Glutamatergic neuron (in vitro differentiated cells): ENCODE results near the gene SECISBP2L. TPM values are rescaled to one million over a fixed set of nuclear protein-coding genes. Genes with fewer than 3 reads are reported as not detected.
"Not testable (repeated sequence)": the region's sequence is repeated elsewhere in the genome, so short reads cannot be mapped to it uniquely, and the experiment has no call there.

Experiments used
- DNase-seq: peaks from one replicate; pipeline ENCODE4 v3.0.0; 2022
- H3K27ac Mint-ChIP-seq: one replicate; pipeline ENCODE4 v1.8.0; 2020; ENCODE audit warnings: mild to moderate bottlenecking, mixed read lengths, inconsistent platforms; ENCODE audit not compliant: unreplicated experiment
- H3K27me3 Mint-ChIP-seq: one replicate; pipeline ENCODE4 v1.8.0; 2020; ENCODE audit warnings: mild to moderate bottlenecking, moderate library complexity, mixed read lengths, inconsistent platforms; ENCODE audit not compliant: unreplicated experiment
- H3K36me3 Mint-ChIP-seq: one replicate; pipeline ENCODE4 v1.8.0; 2020; ENCODE audit warnings: mild to moderate bottlenecking, mixed read lengths, inconsistent platforms; ENCODE audit not compliant: unreplicated experiment
- H3K4me1 Mint-ChIP-seq: one replicate; pipeline ENCODE4 v1.8.0; 2020; ENCODE audit warnings: mild to moderate bottlenecking, low read depth, mixed read lengths, inconsistent platforms; ENCODE audit not compliant: unreplicated experiment
- H3K4me3 Mint-ChIP-seq: one replicate; pipeline ENCODE4 v1.8.0; 2020; ENCODE audit warnings: mild to moderate bottlenecking, mixed read lengths, inconsistent platforms; ENCODE audit not compliant: unreplicated experiment
- H3K9me3 Mint-ChIP-seq: one replicate; pipeline ENCODE4 v1.8.0; 2020; ENCODE audit warnings: mild to moderate bottlenecking, moderate library complexity, mixed read lengths, inconsistent platforms; ENCODE audit not compliant: unreplicated experiment
- total RNA-seq: library from RNA; stranded (reverse); fragmentation: NEBNext Ultra II Directional; extraction: Animal tissue kit (Norgen Biotek cat#: 25700); gene quantifications from one replicate; pipeline ENCODE4 v1.2.1, GENCODE V29; 2021; ENCODE audit not compliant: unreplicated experiment
- TF ChIP-seq, protein P1 (sequence below): fragments of 200-600 bp; sonication (generic); IDR thresholded peaks from one replicate; pipeline ENCODE4 v1.5.0; 2021; ENCODE audit not compliant: partially characterized antibody, unreplicated experiment

Gene SECISBP2L
- total RNA-seq, 1 donor from 2014 or later, result 60.2 TPM

DNA sequence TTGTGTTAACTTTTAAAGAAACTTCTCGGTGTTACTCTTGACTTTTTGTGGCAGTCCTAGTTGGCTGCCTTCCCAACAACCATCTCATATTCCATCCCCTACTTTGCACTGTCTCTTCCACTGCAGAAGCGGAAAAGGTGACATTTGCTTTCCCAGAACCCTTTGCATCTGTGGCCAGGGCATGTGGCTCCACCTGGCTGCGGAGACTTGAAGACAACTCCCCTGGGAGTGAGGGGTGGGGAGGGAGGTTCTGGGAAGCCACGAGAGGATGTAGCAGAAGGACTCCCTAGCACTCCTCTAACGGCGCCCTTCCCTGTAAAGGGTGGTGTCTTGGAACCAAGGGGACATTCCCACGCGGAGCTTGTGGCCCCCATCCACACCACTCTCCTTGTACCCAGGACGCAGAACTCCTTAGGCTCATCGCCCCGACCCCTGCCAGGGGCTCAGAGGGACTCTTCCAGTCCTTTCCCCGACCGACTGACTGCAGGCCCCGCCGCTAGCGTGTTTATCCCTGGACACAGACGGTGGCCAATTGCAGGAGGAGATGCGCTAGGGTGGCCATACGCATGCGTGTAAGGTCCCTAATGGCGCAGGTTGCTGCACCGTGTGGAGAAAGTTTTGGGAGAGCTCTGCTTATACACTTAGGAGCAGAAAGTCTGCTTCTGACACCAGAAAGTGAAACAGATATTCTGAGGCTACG is 33.2 kb upstream of the SECISBP2L start:
- H3K36me3 Mint-ChIP-seq, result no peaks in the 10 kb centered on the region
- no peak overlapping the region for H3K4me3 Mint-ChIP-seq
- TF ChIP-seq, protein P1, sequence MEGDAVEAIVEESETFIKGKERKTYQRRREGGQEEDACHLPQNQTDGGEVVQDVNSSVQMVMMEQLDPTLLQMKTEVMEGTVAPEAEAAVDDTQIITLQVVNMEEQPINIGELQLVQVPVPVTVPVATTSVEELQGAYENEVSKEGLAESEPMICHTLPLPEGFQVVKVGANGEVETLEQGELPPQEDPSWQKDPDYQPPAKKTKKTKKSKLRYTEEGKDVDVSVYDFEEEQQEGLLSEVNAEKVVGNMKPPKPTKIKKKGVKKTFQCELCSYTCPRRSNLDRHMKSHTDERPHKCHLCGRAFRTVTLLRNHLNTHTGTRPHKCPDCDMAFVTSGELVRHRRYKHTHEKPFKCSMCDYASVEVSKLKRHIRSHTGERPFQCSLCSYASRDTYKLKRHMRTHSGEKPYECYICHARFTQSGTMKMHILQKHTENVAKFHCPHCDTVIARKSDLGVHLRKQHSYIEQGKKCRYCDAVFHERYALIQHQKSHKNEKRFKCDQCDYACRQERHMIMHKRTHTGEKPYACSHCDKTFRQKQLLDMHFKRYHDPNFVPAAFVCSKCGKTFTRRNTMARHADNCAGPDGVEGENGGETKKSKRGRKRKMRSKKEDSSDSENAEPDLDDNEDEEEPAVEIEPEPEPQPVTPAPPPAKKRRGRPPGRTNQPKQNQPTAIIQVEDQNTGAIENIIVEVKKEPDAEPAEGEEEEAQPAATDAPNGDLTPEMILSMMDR, result no peak
- peaks cover 2% of the 10 kb centered on the region for H3K27me3 Mint-ChIP-seq
- H3K27ac Mint-ChIP-seq, result no peak overlapping the region
- DNase-seq, result no peak
- peaks cover 4% of the 10 kb centered on the region for H3K9me3 Mint-ChIP-seq
- H3K4me1 Mint-ChIP-seq, result no peaks in the 10 kb centered on the region

DNA sequence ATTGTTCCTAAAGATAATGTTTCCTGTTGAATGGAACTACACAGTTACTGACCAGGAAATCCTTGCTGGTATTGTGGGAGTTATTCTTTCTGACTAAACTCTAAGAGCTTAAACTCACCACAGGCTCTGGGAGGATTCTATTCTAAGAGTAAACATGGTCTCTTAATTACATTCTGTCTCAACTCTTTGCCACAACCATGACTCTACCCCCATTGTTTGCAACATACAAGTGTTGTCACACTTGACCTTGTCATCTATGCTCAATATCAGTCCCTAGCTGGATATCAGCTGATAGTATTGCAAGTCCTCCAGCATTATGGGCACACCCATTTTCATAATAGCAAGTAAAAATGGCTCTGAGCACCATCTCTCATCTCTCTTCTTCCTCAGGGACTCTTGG is 29.6 kb upstream of the SECISBP2L start:
- peaks cover 2% of the 10 kb centered on the region for H3K9me3 Mint-ChIP-seq
- no peak overlapping the region for H3K4me3 Mint-ChIP-seq
- H3K4me1 Mint-ChIP-seq, result no peaks in the 10 kb centered on the region
- no peak for DNase-seq
- TF ChIP-seq, protein P1, result no peak
- H3K27ac Mint-ChIP-seq, result no peak overlapping the region
- no peaks in the 10 kb centered on the region for H3K36me3 Mint-ChIP-seq
- peaks cover 2% of the 10 kb centered on the region for H3K27me3 Mint-ChIP-seq

DNA sequence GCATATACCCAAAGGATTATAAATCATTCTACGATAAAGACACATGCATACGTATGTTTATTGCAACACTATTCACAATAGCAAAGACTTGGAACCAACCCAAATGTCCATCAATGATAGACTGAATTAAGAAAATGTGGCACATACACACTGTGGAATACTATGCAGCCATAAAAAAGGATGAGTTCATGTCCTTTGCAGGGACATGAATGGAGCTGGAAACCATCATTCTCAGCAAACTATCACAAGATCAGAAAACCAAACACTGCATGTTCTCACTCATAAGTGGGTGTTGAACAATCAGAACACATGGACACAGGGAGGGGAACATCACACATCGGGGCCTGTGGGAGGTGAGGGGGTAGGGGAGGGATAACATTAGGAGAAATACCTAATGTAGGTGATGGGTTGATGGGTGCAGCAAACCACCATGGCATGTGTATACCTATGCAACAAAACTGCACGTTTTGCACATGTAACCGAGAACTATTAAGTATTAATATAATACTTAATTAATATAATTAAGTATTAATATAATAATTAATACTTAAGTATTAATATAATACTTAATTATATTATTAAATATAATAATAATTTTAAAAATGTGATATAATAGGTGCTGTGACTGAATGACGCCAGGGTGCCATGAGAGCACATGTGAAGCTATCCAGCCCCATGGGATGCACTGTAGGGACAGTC is 28.5 kb upstream of the SECISBP2L start:
- not testable (repeated sequence) for H3K27ac Mint-ChIP-seq, H3K27me3 Mint-ChIP-seq, H3K4me3 Mint-ChIP-seq, H3K4me1 Mint-ChIP-seq, H3K36me3 Mint-ChIP-seq, H3K9me3 Mint-ChIP-seq, DNase-seq

DNA sequence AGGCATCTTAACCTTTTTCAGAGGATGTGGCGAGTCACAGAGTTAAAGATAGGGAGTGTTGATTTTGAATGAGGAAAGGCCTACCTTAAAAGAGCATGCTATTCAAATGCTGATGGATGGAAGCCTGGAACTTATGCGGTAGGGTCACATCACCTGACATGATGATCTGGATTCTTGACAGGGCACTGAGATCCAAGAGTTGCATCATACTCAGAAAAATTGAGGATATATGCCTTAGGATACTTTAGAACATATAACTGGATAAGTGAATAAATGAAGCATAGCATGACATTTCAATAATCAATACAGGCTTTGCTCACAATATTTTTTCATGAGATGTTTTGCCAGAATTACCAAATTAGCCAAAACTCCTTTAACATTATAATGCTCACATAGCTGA is 20.1 kb upstream of the SECISBP2L start:
- H3K36me3 Mint-ChIP-seq, result no peaks in the 10 kb centered on the region
- no peak overlapping the region for H3K27ac Mint-ChIP-seq
- peaks cover 3% of the 10 kb centered on the region for H3K9me3 Mint-ChIP-seq
- no peaks in the 10 kb centered on the region for H3K4me1 Mint-ChIP-seq
- TF ChIP-seq, protein P1, result no peak
- H3K4me3 Mint-ChIP-seq, result no peak overlapping the region
- no peaks in the 10 kb centered on the region for H3K27me3 Mint-ChIP-seq
- DNase-seq, result no peak

DNA sequence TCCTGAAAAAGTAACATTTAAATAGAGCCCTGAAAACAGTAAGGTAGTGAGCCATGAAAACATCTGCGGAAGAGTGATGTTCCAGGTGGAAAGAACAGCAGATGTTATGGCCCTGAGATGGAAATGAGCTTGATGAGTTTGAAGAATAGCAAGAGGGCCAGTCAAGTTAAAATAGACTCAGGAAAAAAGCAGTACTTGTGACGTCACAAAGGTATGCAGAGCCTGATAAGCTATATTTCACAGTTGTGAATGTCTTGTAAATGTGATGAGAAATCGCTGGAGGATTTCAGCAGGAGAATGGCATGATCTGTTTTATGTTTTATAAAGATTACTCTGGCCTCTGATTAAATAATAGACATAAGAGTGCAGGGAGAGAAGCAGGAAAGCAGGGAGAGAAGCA is 18.6 kb upstream of the SECISBP2L start:
- TF ChIP-seq, protein P1, result no peak
- H3K27ac Mint-ChIP-seq, result no peak overlapping the region
- no peaks in the 10 kb centered on the region for H3K36me3 Mint-ChIP-seq

More for the DNA sequence above, 18.6 kb upstream of the SECISBP2L start:
- no peak overlapping the region for H3K4me3 Mint-ChIP-seq
- no peaks in the 10 kb centered on the region for H3K27me3 Mint-ChIP-seq
- no peak for DNase-seq
- no peaks in the 10 kb centered on the region for H3K4me1 Mint-ChIP-seq
- peaks cover 1% of the 10 kb centered on the region for H3K9me3 Mint-ChIP-seq
